WTC11 (cell line): ENCODE results near the gene RPL36A.

ENCODE experiments used
- CTCF ChIP-seq: fragments of 200-600 bp; IDR thresholded peaks from 2 replicates; pipeline ENCODE4 v1.8.0; 2022; ENCODE audit warnings: antibody characterized with exemption
- ELF4 ChIP-seq: sonication (generic); formaldehyde crosslinking; IDR thresholded peaks from 2 replicates; pipeline ENCODE4 v1.8.1; 2022; ENCODE audit warnings: low read depth, mild to moderate bottlenecking, moderate library complexity, missing genetic modification reagents
- ERG ChIP-seq: fragments of 250-450 bp; sonication (Bioruptor Pico); IDR thresholded peaks from 2 replicates; pipeline ENCODE4 v1.8.0; 2021; ENCODE audit warnings: mild to moderate bottlenecking
- ESRRA ChIP-seq: sonication (generic); formaldehyde crosslinking; IDR thresholded peaks from 2 replicates; pipeline ENCODE4 v1.8.1; 2022; ENCODE audit warnings: mild to moderate bottlenecking, missing genetic modification reagents, borderline replicate concordance
- JUN ChIP-seq: sonication (generic); formaldehyde crosslinking; IDR thresholded peaks from 2 replicates; pipeline ENCODE4 v1.8.0; 2023; ENCODE audit warnings: mild to moderate bottlenecking, missing genetic modification reagents
- NR3C1 ChIP-seq: sonication (generic); formaldehyde crosslinking; conservative IDR thresholded peaks from 2 replicates; pipeline ENCODE4 v1.8.1; 2023; ENCODE audit warnings: low read depth, mild to moderate bottlenecking, missing genetic modification reagents
- PRRX2 ChIP-seq: fragments of 250-450 bp; sonication (Bioruptor Pico); IDR thresholded peaks from 2 replicates; pipeline ENCODE4 v1.8.0; 2021; ENCODE audit warnings: mild to moderate bottlenecking
- TEAD4 ChIP-seq: sonication (generic); formaldehyde crosslinking; IDR thresholded peaks from 2 replicates; pipeline ENCODE4 v1.8.0; 2022; ENCODE audit warnings: mild to moderate bottlenecking, missing genetic modification reagents
- USF1 ChIP-seq: sonication (generic); formaldehyde crosslinking; IDR thresholded peaks from 2 replicates; pipeline ENCODE4 v1.8.0; 2022; ENCODE audit warnings: mild to moderate bottlenecking, missing genetic modification reagents
- ZNF232 ChIP-seq: sonication (generic); formaldehyde crosslinking; IDR thresholded peaks from 2 replicates; pipeline ENCODE4 v1.8.0; 2022; ENCODE audit warnings: mild to moderate bottlenecking, missing genetic modification reagents
- TF ChIP-seq, protein P1 (sequence below): sonication (generic); formaldehyde crosslinking; IDR thresholded peaks from 2 replicates; pipeline ENCODE4 v1.8.1; 2022; ENCODE audit warnings: missing genetic modification reagents, borderline replicate concordance
- TF ChIP-seq, protein P2 (sequence below): sonication (generic); formaldehyde crosslinking; IDR thresholded peaks from 2 replicates; pipeline ENCODE4 v1.8.1; 2022; ENCODE audit warnings: low read depth, mild to moderate bottlenecking, moderate library complexity, missing genetic modification reagents, borderline replicate concordance
- TF ChIP-seq, protein P3 (sequence below): sonication (generic); formaldehyde crosslinking; IDR thresholded peaks from 2 replicates; pipeline ENCODE4 v1.8.0; 2022; ENCODE audit warnings: missing genetic modification reagents
- TF ChIP-seq, protein P4 (sequence below): sonication (generic); formaldehyde crosslinking; IDR thresholded peaks from 2 replicates; pipeline ENCODE4 v1.8.0; 2022; ENCODE audit warnings: mild to moderate bottlenecking, missing genetic modification reagents

- TF ChIP-seq, protein P1, sequence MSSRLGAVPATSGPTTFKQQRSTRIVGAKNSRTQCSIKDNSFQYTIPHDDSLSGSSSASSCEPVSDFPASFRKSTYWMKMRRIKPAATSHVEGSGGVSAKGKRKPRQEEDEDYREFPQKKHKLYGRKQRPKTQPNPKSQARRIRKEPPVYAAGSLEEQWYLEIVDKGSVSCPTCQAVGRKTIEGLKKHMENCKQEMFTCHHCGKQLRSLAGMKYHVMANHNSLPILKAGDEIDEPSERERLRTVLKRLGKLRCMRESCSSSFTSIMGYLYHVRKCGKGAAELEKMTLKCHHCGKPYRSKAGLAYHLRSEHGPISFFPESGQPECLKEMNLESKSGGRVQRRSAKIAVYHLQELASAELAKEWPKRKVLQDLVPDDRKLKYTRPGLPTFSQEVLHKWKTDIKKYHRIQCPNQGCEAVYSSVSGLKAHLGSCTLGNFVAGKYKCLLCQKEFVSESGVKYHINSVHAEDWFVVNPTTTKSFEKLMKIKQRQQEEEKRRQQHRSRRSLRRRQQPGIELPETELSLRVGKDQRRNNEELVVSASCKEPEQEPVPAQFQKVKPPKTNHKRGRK (CRISPR knock-in tag), result no peak
- TF ChIP-seq CTCF (no peak), USF1 (no peak), ESRRA (CRISPR knock-in tag) (no peak), TEAD4 (CRISPR knock-in tag) (no peak), ZNF232 (CRISPR knock-in tag) (no peak), JUN (no peak), NR3C1 (CRISPR knock-in tag) (no peak), ELF4 (no peak), ERG (CRISPR knock-in tag) (no peak), PRRX2 (CRISPR knock-in tag) (no peak)
- TF ChIP-seq, protein P2, sequence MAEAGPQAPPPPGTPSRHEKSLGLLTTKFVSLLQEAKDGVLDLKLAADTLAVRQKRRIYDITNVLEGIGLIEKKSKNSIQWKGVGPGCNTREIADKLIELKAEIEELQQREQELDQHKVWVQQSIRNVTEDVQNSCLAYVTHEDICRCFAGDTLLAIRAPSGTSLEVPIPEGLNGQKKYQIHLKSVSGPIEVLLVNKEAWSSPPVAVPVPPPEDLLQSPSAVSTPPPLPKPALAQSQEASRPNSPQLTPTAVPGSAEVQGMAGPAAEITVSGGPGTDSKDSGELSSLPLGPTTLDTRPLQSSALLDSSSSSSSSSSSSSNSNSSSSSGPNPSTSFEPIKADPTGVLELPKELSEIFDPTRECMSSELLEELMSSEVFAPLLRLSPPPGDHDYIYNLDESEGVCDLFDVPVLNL (CRISPR knock-in tag), result no peak
- TF ChIP-seq, protein P3, sequence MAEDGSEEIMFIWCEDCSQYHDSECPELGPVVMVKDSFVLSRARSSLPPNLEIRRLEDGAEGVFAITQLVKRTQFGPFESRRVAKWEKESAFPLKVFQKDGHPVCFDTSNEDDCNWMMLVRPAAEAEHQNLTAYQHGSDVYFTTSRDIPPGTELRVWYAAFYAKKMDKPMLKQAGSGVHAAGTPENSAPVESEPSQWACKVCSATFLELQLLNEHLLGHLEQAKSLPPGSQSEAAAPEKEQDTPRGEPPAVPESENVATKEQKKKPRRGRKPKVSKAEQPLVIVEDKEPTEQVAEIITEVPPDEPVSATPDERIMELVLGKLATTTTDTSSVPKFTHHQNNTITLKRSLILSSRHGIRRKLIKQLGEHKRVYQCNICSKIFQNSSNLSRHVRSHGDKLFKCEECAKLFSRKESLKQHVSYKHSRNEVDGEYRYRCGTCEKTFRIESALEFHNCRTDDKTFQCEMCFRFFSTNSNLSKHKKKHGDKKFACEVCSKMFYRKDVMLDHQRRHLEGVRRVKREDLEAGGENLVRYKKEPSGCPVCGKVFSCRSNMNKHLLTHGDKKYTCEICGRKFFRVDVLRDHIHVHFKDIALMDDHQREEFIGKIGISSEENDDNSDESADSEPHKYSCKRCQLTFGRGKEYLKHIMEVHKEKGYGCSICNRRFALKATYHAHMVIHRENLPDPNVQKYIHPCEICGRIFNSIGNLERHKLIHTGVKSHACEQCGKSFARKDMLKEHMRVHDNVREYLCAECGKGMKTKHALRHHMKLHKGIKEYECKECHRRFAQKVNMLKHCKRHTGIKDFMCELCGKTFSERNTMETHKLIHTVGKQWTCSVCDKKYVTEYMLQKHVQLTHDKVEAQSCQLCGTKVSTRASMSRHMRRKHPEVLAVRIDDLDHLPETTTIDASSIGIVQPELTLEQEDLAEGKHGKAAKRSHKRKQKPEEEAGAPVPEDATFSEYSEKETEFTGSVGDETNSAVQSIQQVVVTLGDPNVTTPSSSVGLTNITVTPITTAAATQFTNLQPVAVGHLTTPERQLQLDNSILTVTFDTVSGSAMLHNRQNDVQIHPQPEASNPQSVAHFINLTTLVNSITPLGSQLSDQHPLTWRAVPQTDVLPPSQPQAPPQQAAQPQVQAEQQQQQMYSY (CRISPR knock-in tag), result no peak
- TF ChIP-seq, protein P4, sequence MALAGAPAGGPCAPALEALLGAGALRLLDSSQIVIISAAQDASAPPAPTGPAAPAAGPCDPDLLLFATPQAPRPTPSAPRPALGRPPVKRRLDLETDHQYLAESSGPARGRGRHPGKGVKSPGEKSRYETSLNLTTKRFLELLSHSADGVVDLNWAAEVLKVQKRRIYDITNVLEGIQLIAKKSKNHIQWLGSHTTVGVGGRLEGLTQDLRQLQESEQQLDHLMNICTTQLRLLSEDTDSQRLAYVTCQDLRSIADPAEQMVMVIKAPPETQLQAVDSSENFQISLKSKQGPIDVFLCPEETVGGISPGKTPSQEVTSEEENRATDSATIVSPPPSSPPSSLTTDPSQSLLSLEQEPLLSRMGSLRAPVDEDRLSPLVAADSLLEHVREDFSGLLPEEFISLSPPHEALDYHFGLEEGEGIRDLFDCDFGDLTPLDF (CRISPR knock-in tag), result no peak
Measured at GRCh38 chrX:101383679-101384205, 7.1 kb upstream of the RPL36A start.
